ENCODE measurements around the gene DOK6.
A peak's percentile ranks its signal among the peaks of the same experiment; 100 is the strongest.

The DOK6 gene

DNA sequence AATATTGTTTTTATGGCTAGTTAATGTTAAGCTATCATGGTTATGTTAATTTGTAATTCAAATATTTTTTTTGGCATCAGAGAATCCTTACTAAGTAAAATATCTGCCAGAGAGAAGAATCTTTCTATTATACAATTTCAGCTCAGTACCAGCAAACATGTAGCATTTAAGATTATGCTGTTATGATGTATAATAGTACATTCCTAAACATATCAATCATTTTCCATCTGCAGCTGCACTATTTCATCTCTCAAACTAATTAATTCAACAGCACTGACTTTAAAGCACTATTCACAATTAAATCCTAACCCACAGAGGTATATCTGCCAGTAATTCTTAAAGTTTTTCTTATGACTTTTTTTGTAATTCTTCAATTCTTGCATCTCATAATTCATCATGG, 296.4 kb downstream of the DOK6 start:
- no peak for DNase-seq

DNA sequence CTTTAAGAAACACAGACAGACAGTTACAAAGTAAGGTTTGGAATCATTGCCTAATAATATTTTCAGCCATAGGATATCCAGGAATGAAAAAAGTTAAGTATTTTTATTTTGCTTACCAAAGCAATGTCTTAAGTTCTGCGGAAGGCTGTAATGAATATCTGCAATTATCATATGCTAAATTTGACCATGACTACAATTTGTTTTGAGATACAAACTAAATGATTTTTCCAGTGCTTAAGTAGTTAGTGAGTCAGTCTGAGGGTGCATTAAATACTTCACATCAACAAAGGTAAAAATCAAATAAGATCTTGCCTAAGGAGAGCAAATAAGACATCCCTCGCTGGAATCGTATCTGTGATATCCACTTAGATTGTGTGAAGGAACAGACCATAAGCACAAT, 297.0 kb downstream of the DOK6 start:
- DNase-seq = no peak

DNA sequence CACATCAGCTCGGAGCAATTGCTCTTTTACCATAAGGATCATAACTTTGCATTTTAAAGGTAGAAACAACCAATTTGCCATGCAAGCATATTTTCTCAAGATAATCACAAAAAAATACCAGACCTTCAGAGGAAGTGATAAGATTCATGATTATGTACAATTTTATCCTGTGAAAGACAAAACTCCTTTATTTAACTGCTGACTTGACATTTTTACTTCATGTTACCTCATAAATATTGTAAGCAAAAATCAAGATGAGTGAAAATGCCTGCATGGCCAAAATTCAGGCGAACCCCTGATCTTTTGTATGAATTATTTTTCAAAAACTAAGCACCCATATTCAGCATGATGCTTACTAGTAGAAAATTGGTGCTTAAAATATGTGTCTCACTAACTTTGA, 300.6 kb downstream of the DOK6 start:
- DNase-seq = no peak

DNA sequence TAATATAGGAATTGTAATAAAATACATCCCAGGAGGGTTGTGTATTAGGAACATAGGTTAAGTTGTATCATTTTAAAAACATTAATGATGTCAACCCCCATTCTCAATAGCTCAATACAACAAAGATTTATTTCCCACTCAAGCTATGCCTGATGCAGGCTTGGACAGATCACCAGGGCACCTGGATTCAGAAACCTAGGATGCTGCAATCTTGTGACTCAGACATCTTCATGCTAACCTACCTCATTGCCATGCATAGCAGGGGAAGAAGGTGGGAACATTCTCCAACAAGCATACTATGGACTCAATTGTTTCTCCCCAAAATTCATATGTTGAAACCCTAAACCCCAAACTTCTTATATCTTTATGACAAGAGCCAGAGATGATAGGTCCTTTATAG, 302.8 kb downstream of the DOK6 start:
- DNase-seq = no peak

- no peak for DNase-seq
Observed at GRCh38 chr18:69705987-69706386, 305.3 kb downstream of the DOK6 start.

DNA sequence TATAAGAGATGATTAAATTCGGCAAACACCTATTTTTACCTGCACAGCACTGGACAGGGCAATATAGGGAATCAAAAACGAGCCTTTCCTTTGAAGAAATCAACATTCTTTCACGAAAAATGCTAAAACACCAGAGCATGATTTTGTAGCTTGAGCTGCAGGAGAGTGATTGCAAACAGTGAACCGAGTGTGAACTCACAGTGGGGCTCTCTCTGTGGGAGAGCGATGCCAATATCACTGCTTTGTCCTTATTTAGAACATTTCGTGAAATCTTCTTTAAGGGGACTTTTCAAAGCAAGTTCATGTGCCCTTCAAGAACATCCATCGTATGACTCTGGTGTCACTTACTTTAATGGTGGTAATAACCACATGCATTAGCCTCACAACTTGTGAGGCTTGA, 308.2 kb downstream of the DOK6 start:
- DNase-seq = no peak

DNA sequence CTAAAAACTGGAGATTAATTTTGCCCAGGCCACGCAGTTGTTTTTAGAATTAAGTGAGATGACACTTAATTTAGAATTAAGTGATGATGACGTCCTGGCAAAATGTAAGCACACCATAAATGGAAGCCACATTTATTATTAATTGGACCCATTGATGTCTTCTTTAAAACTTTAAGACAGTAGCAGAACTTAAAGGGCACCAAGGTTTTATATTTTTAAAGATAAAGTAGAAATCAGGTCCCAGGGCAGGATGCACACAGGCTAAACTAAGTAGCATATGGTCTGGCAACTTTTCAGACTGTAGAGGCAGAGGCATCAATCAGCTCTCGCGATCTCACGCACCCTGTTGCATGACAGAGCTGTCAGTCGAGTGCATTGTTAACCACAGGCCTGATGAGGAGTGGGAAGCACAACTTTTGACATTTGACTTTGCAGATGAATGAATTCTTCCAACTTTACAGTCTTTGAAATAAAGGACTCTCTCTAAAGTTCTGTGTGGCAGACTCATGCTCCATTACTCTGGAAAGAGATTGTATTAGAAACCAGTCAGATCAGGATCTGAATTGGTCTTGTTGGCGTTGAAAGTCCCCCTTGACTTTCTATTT, 314.6 kb downstream of the DOK6 start:
- DNase-seq = no peak

GRCh38 chr18:69717586-69717985, 316.9 kb downstream of the DOK6 start:
- DNase-seq = no peak

GRCh38 chr18:69718912-69719547, 318.3 kb downstream of the DOK6 start:
- no peak for DNase-seq

- DNase-seq = no peak
Observed at GRCh38 chr18:69720422-69720821, 319.7 kb downstream of the DOK6 start.

GRCh38 chr18:69723434-69723833, 322.7 kb downstream of the DOK6 start:
- DNase-seq = no peak

- no peak for DNase-seq
Observed at GRCh38 chr18:69725009-69725408, 324.3 kb downstream of the DOK6 start.

DNA sequence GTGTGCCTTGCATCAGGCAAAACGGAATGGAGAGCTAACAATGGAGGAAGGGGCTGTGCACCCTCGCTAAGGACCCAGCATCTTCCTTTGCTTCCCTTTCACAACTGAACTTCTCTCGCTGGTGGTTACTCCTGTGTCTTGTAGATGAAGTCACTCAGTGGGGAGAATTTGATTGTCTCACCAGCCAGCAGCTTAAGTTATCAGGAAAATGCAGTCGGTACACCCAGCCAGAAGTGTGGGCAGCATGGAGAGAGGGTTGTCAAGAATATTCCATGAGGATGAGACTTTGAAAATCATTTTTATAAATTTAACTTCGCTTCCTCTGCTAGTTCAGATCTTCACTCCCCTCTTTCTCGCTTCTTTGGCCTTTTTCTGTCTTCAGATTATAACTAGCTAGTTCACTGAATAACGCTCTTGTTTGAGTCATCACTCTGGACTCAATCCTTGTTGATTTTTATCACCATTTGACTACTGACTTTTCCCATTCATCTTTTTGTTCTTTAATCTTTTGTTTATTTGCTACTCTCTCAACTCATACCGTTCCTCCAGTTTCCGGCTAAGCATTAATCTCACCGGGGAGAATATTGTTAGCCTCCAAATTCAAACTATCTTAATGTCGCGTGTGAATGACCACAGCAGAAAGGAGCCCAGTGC, 325.3 kb downstream of the DOK6 start:
- DNase-seq = no peak

DNA sequence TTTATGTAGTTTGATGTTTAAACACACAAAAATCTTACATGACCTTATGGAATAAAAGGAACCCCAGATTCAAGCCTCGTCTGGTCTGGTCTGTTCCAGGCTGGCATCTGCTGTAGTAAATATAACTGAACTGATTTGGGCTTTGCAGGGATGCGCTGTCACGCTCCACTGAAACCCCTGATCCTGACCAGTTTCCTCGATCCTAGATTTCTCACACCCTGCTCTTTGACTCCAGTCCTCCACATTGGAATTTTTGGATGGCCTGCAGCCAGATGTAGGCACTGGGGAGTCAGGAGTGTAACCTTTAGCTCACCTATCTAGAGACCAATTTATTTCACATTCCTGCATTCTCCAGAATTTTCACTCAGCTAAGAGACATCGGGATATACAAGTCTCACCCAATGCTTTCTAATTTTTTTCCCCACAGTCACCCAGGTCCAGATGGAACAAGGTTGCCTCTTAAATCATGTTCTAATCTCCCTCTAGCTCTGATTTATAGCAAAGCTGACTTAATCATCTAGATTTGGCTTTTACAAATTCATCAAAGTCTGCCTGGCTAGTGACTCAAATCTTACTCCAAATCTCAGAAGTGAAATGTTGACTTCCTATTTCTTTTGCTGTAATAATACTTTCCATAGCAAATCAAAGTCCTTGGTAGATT, 327.4 kb downstream of the DOK6 start:
- peak; percentile 10 for DNase-seq

GRCh38 chr18:69730664-69731063, 330.0 kb downstream of the DOK6 start:
- peak; percentile 20 for DNase-seq

GRCh38 chr18:69734536-69734935, 333.8 kb downstream of the DOK6 start:
- DNase-seq = no peak

DNA sequence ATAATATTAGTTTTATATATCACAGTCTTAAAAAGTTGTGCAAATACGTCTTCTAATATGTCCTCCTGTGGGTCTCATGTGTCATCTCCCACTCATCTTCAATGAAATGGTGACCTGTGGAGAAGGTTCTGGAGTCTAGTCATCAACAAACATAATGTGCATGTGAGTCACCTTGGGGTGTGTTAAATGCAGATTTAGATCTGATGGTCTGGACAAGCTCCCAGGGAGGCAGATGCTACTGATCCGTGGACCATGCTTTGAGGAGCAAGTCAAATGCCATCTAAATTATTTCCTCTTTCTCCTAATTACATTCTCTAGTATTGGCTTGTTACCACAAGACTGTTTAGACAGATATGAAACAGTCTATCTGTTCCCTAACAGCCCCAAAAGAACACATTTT, 336.0 kb downstream of the DOK6 start:
- DNase-seq = no peak

DNA sequence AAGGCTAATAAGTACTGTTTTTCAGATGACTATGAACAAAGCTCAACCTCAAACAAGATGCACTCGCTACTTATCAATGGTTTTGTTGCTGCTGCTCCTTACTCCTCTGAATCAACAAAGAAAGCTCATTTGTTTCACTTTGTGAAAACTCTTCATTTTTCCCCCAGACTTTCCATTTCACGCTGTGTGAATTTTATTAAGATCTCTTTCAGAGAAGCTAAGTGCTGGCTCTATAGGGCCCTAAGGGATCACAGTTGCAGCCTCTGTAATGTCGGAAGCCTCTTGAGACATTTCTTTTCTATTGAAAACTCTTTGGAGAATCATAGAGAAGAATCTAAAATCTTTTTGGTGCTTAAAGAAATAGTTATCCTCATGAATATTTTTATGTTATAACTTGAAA, 337.2 kb downstream of the DOK6 start:
- no peak for DNase-seq

GRCh38 chr18:69747388-69747787, 346.7 kb downstream of the DOK6 start:
- no peak for DNase-seq

GRCh38 chr18:69752737-69753380, 352.2 kb downstream of the DOK6 start:
- no peak for DNase-seq

DNA sequence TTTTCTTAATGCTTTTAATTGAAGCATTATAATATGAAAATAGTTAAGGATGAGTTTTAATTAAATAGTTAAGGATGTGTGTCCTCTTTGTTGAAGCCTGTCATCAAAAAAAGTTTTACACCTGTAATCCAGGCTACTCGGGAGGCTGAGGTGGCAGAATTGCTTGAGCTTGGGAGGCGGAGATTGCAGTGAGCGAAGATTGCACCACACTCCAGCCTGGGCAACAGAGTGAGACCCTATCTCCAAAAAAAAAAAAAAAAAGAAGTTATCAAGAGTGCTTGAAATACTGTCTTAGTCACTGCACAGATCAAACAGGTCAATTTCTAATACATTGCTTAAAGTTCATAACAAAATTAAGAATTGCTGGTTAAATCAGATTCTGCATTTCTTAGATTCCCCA, 353.4 kb downstream of the DOK6 start:
- DNase-seq = no peak

DNA sequence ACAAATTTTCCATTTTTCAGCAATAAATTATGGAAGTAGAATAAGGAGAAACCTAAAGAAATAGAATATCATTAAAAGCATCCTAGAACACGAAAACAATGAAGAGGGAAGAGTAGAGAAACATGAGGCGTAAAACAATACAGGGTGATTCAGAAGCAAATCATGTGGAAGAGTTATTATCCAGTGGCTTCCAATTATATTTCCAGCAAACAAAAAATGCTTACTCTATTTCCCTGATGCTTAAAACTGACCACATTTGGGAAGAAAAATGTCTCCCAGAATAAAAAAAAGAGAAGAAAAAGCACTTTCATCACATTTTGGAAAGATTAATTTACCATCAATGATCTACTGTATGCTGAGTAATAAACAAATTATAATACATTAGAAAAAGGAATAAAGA, 354.4 kb downstream of the DOK6 start:
- DNase-seq = no peak

DNA sequence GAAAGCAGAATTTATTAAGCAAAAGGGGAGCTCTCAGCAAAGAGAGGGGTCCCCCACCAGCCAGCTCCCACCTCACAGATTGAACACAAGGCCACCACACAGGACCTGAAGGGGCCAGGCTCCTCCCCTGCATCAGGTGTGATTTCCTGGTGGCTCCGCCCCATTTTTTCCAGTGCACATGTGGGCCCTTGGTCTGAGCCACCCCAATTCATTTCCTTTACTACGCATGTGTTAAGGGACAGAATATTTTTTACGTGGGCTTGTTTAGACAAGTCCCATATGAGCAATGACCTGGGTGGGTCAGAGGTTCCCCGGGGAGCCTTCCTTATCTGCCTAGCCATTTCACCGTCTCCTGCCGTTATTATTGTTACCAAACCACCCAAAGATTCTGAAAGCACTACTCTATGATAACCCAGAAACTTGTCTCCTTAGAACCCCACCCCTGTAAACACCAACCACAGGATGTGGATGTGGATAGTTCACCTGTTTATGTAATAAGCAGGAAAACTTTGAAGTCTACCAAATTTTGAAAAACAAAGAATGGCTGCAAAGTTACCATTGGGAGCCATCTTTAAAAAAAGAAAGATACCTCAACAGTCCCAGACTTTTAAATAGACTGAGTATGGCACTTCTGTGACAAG, 355.3 kb downstream of the DOK6 start:
- DNase-seq = no peak
